Esophagus squamous epithelium (tissue), 5 donors: Measurements from ENCODE around the gene ZNF784. TPM values are rescaled to one million over a fixed set of nuclear protein-coding genes. Genes with fewer than 3 reads are reported as not detected.
A peak's percentile ranks its signal among the peaks of the same experiment; 100 is the strongest.

Experiments used
- DNase-seq: peaks from one replicate; lab custom pipeline; 2025; lab: John Stamatoyannopoulos, UW
- H3K27ac ChIP-seq, 4 donors: fragments of 200-600 bp; sonication (generic); one replicate each; pipeline ENCODE4 v1.5.1; 2016 to 2019; ENCODE audit warnings: mild to moderate bottlenecking in 1 of 4
- H3K27me3 ChIP-seq, 4 donors: fragments of 200-600 bp; sonication (generic); 1 replicate in 3 of 4; 2 replicates in 1 of 4; pipeline versions ENCODE4 v1.5.1 to v1.6.0; 2017 to 2021; ENCODE audit warnings: antibody characterized with exemption in 1 of 4
- H3K36me3 ChIP-seq, 3 donors: fragments of 200-600 bp; sonication (generic); one replicate each; pipeline ENCODE4 v1.5.1; 2016 to 2019
- H3K4me1 ChIP-seq, 3 donors: fragments of 200-600 bp; sonication (generic); one replicate each; pipeline ENCODE4 v1.5.1; 2017 to 2019
- H3K4me3 ChIP-seq, 4 donors: fragments of 200-600 bp; sonication (generic); 1 replicate in 3 of 4; 2 replicates in 1 of 4; pipeline ENCODE4 v1.5.1; 2016 to 2019; ENCODE audit warnings: mild to moderate bottlenecking in 2 of 4, moderate library complexity in 1 of 4
- H3K9me3 ChIP-seq, 3 donors: fragments of 200-600 bp; sonication (generic); one replicate each; pipeline ENCODE4 v1.5.1; 2016 to 2019
- CTCF ChIP-seq, 6 experiments: fragments of 450-650 bp in 4 of 6; fragments of 200-600 bp in 2 of 6; sonication (generic) in 2 of 6; IDR thresholded peaks; one replicate each; pipeline ENCODE4 v1.5.1; 2016 to 2019; ENCODE audit warnings: antibody characterized with exemption in 6 of 6, mild to moderate bottlenecking in 4 of 6, moderate library complexity in 4 of 6
- POLR2A ChIP-seq, 4 donors: fragments of 450-650 bp; IDR thresholded peaks; one replicate each; pipeline ENCODE4 v1.6.1; 2017; ENCODE audit warnings: antibody characterized with exemption in 4 of 4, mild to moderate bottlenecking in 4 of 4, moderate library complexity in 3 of 4
- WGBS, 2 donors: methylation state at CpG; one replicate each; pipeline ENCODE4 v1.1.5; 2018; 5-methylcytosine and 5-hydroxymethylcytosine counted together
- intact Hi-C: fragments of 100-400 bp; cut with DNase I; formaldehyde crosslinking; loops from one replicate; pipeline ENCODE4 v1.15.0; 2022
- total RNA-seq, 4 donors: library from RNA; depleted of rRNA; stranded (reverse); fragments of >200 nt; gene quantifications; one replicate each; pipeline ENCODE4 v1.1.0, GENCODE V29; 2016
- donor health status: DM: yes; HTN: yes; CAD: no.

ZNF784 gene
- total RNA-seq, 4 donors from 2014 or later = 2.9 to 6.9 (median 4.4) TPM

- intact Hi-C loops = no loop called here
- Histone ChIP-seq H3K9me3 (no peaks in the 10 kb centered on the region), H3K4me1 (peaks cover 0 to 40% (median 5%) of the 10 kb centered on the region in 3 donors), H3K27me3 (no peaks in the 10 kb centered on the region), H3K36me3 (peaks cover 61 to 99% (median 73%) of the 10 kb centered on the region in 3 donors), H3K4me3 (no peak overlapping the region), H3K27ac (peak overlapping the region in 3 of 4 donors; percentile 40 to 65 (median 57))
- TF ChIP-seq POLR2A (IDR thresholded peaks at IDR 0.05) = no peak
- no peak for TF ChIP-seq CTCF (IDR thresholded peaks at IDR 0.05)
- WGBS, 2 donors = 76% methylated on average over 12 of the region's 12 CpGs; no CpG with 5 or more reads in 1 of the 2 donors
- no peak for DNase-seq
Observed at GRCh38 chr19:55667511-55667910, 43.1 kb upstream of the ZNF784 start.

GRCh38 chr19:55667006-55667381 lies 42.6 kb upstream of the ZNF784 start:
- WGBS, 2 donors = 67% methylated on average over 1 of the region's 4 CpGs; no CpG with 5 or more reads in 1 of the 2 donors
- Histone ChIP-seq H3K4me3 (no peak overlapping the region), H3K27me3 (no peaks in the 10 kb centered on the region), H3K36me3 (peaks cover 66 to 99% (median 78%) of the 10 kb centered on the region in 3 donors), H3K9me3 (no peaks in the 10 kb centered on the region), H3K27ac (peak overlapping the region in 1 of 4 donors; percentile 65), H3K4me1 (peaks cover 0 to 40% (median 5%) of the 10 kb centered on the region in 3 donors)
- TF ChIP-seq POLR2A (IDR thresholded peaks at IDR 0.05) (no peak), CTCF (IDR thresholded peaks at IDR 0.05) (no peak)
- intact Hi-C loops = no loop called here
- no peak for DNase-seq

- intact Hi-C loops = no loop called here
- TF ChIP-seq CTCF (IDR thresholded peaks at IDR 0.05) (no peak), POLR2A (IDR thresholded peaks at IDR 0.05) (no peak)
- H3K9me3 ChIP-seq = no peaks in the 10 kb centered on the region
- 90% methylated on average over 6 of the region's 12 CpGs; no CpG with 5 or more reads in 1 of the 2 donors for WGBS, 2 donors
- no peak for DNase-seq
- H3K36me3 ChIP-seq = peaks cover 72 to 99% (median 83%) of the 10 kb centered on the region in 3 donors
- no peak overlapping the region for H3K4me3 ChIP-seq
- peaks cover 0 to 36% (median 5%) of the 10 kb centered on the region in 3 donors for H3K4me1 ChIP-seq
- H3K27me3 ChIP-seq = no peaks in the 10 kb centered on the region
- H3K27ac ChIP-seq = no peak overlapping the region
Observed at GRCh38 chr19:55666343-55667005, 42.1 kb upstream of the ZNF784 start.

GRCh38 chr19:55663846-55664536 lies 39.6 kb upstream of the ZNF784 start:
- Histone ChIP-seq H3K4me1 (peaks cover 3 to 39% (median 8%) of the 10 kb centered on the region in 3 donors), H3K27ac (no peak overlapping the region), H3K4me3 (no peak overlapping the region), H3K36me3 (peaks cover 69 to 99% (median 84%) of the 10 kb centered on the region in 3 donors), H3K27me3 (no peaks in the 10 kb centered on the region), H3K9me3 (no peaks in the 10 kb centered on the region)
- 76 to 88% methylated on average over 6 to 14 of the region's 20 CpGs for WGBS, 2 donors
- no peak for DNase-seq
- no peak for TF ChIP-seq CTCF (IDR thresholded peaks at IDR 0.05)
- no peak for TF ChIP-seq POLR2A (IDR thresholded peaks at IDR 0.05)
- intact Hi-C loops = no loop called here

GRCh38 chr19:55661826-55662225 lies 37.5 kb upstream of the ZNF784 start:
- DNase-seq = no peak
- intact Hi-C loops = no loop called here
- Histone ChIP-seq H3K9me3 (no peaks in the 10 kb centered on the region), H3K27ac (no peak overlapping the region), H3K4me3 (no peak overlapping the region), H3K4me1 (peaks cover 23 to 42% (median 25%) of the 10 kb centered on the region in 3 donors), H3K27me3 (no peaks in the 10 kb centered on the region), H3K36me3 (peaks cover 56 to 83% (median 63%) of the 10 kb centered on the region in 3 donors)
- 62 to 66% methylated on average over 7 of the region's 7 CpGs for WGBS, 2 donors
- TF ChIP-seq CTCF (IDR thresholded peaks at IDR 0.05) (no peak), POLR2A (IDR thresholded peaks at IDR 0.05) (no peak)
